Left cardiac atrium (tissue), 2 donors: ENCODE results near the gene LRRC66. TPM values are rescaled to one million over a fixed set of nuclear protein-coding genes. Genes with fewer than 3 reads are reported as not detected.

Experiments
- total RNA-seq, 2 donors: library from RNA; stranded (reverse); fragmentation: NEBNext Ultra II Directional; extraction: Animal tissue kit (Norgen Biotek cat#: 25700); gene quantifications; one replicate each; pipeline ENCODE4 v1.2.1, GENCODE V29; 2021
- donor health status: DM: no; HTN: yes; CAD: no; lungs with severe emphysema.
- donor health status: DM: yes; HTN: yes; CAD: no.

LRRC66 gene
- total RNA-seq, 2 donors from 2014 or later = 0.27 to 0.29 TPM

Other genes with a start within 250 kb of the LRRC66 start
- 10 to 100 TPM; 49.1 to 50.9 TPM for gene DCUN1D4, start 177.2 kb downstream of the LRRC66 start, total RNA-seq
- gene SGCB, start 17.9 kb upstream of the LRRC66 start, total RNA-seq = 10 to 100 TPM; 73.0 to 74.5 TPM
- gene SPATA18, start 30.9 kb upstream of the LRRC66 start, total RNA-seq = 1 to 10 TPM; 2.5 to 3.1 TPM